H9 (cell line): ENCODE results near the gene DNAH1. TPM values are rescaled to one million over a fixed set of nuclear protein-coding genes. Genes with fewer than 3 reads are reported as not detected.

ENCODE experiments used
- DNase-seq: peaks from one replicate; pipeline ENCODE4 v3.0.0-alpha.2; 2017
- H2AFZ ChIP-seq: one replicate; pipeline ENCODE4 v1.6.1; 2013; ENCODE audit warnings: mild to moderate bottlenecking, low read length, control low read depth, moderate library complexity
- H2AK5ac ChIP-seq: 2 replicates; pipeline ENCODE4 v1.6.1; 2013; ENCODE audit warnings: low read length, control low read depth, mixed read lengths; ENCODE audit not compliant: insufficient read length
- H2BK120ac ChIP-seq: one replicate; pipeline ENCODE4 v1.6.1; 2013; ENCODE audit warnings: low read depth, mild to moderate bottlenecking, low read length, control low read depth, inconsistent platforms; ENCODE audit not compliant: poor library complexity, severe bottlenecking
- H2BK12ac ChIP-seq: 2 replicates; pipeline ENCODE4 v1.6.1; 2013; ENCODE audit warnings: low read length, control low read depth, mixed read lengths, low read depth; ENCODE audit not compliant: insufficient read length
- H2BK15ac ChIP-seq: 2 replicates; pipeline ENCODE4 v1.6.1; 2013; ENCODE audit warnings: low read depth, low read length, control low read depth
- H2BK20ac ChIP-seq: one replicate; pipeline ENCODE4 v1.6.1; 2013; ENCODE audit warnings: low read depth, mild to moderate bottlenecking, low read length, control low read depth, inconsistent platforms; ENCODE audit not compliant: poor library complexity, severe bottlenecking
- H2BK5ac ChIP-seq: 2 replicates; pipeline ENCODE4 v1.6.1; 2013; ENCODE audit warnings: low read length, control low read depth, mixed read lengths; ENCODE audit not compliant: insufficient read length
- H3K14ac ChIP-seq: 2 replicates; pipeline ENCODE4 v1.6.1; 2013; ENCODE audit warnings: low read length, control low read depth; ENCODE audit not compliant: insufficient read depth
- H3K18ac ChIP-seq: 2 replicates; pipeline ENCODE4 v1.6.1; 2013; ENCODE audit warnings: low read depth, mild to moderate bottlenecking, mixed read lengths, low read length, control low read depth; ENCODE audit not compliant: insufficient read length
- H3K23ac ChIP-seq: 2 replicates; pipeline ENCODE4 v1.6.1; 2013; ENCODE audit warnings: low read length, control low read depth, mixed read lengths, low read depth; ENCODE audit not compliant: insufficient read length
- H3K23me2 ChIP-seq: 2 replicates; pipeline ENCODE4 v1.6.1; 2013; ENCODE audit warnings: low read depth, mild to moderate bottlenecking, mixed read lengths, low read length, control low read depth; ENCODE audit not compliant: insufficient read length, poor library complexity, severe bottlenecking
- H3K27ac ChIP-seq: 2 replicates; pipeline ENCODE4 v1.5.1; 2013; ENCODE audit warnings: low read length, control low read depth, mixed read lengths, low read depth; ENCODE audit not compliant: insufficient read length
- H3K27me3 ChIP-seq: 2 replicates; pipeline ENCODE4 v1.6.1; 2013; ENCODE audit warnings: low read length, control low read depth, inconsistent platforms; ENCODE audit not compliant: insufficient read depth
- H3K4ac ChIP-seq: 2 replicates; pipeline ENCODE4 v1.6.1; 2013; ENCODE audit warnings: low read depth, mild to moderate bottlenecking, control low read depth, inconsistent platforms, low read length, moderate library complexity
- H3K4me1 ChIP-seq: 2 replicates; pipeline ENCODE4 v1.6.1; 2013; ENCODE audit warnings: low read length, control low read depth, inconsistent platforms; ENCODE audit not compliant: insufficient read depth
- H3K4me2 ChIP-seq: 2 replicates; pipeline ENCODE4 v1.6.1; 2013; ENCODE audit warnings: low read length, control low read depth, mixed read lengths; ENCODE audit not compliant: insufficient read length, insufficient read depth
- H3K56ac ChIP-seq: 2 replicates; pipeline ENCODE4 v1.6.1; 2013; ENCODE audit warnings: low read depth, mild to moderate bottlenecking, mixed read lengths, low read length, control low read depth; ENCODE audit not compliant: insufficient read length
- H3K79me1 ChIP-seq: 2 replicates; pipeline ENCODE4 v1.6.1; 2013; ENCODE audit warnings: low read depth, mild to moderate bottlenecking, moderate library complexity, low read length, control low read depth, inconsistent platforms; ENCODE audit not compliant: insufficient read depth, poor library complexity, severe bottlenecking
- H3K79me2 ChIP-seq: 2 replicates; pipeline ENCODE4 v1.6.1; 2013; ENCODE audit warnings: low read length, control low read depth, inconsistent platforms; ENCODE audit not compliant: insufficient read depth
- H3K9ac ChIP-seq: 2 replicates; pipeline ENCODE4 v1.6.1; 2013; ENCODE audit warnings: low read length, control low read depth, mixed read lengths; ENCODE audit not compliant: insufficient read length; ENCODE audit errors: extremely low read depth
- H3K9me3 ChIP-seq: one replicate; pipeline ENCODE4 v1.6.1; 2013; ENCODE audit warnings: low read depth, low read length, inconsistent platforms; ENCODE audit not compliant: control insufficient read depth
- H3T11ph ChIP-seq: one replicate; pipeline ENCODE4 v1.6.1; 2013; ENCODE audit warnings: mild to moderate bottlenecking, low read length, control low read depth, inconsistent platforms
- H4K20me1 ChIP-seq: one replicate; pipeline ENCODE4 v1.6.1; 2013; ENCODE audit not compliant: control insufficient read depth, insufficient read length, insufficient read depth
- H4K5ac ChIP-seq: 2 replicates; pipeline ENCODE4 v1.6.1; 2013; ENCODE audit warnings: low read depth, mild to moderate bottlenecking, mixed read lengths, low read length, control low read depth; ENCODE audit not compliant: insufficient read length
- H4K8ac ChIP-seq: replicated peaks from 2 replicates; pipeline ENCODE4 v1.6.1; 2013; ENCODE audit warnings: low read length, control low read depth, mixed read lengths, low read depth; ENCODE audit not compliant: insufficient read length
- H4K91ac ChIP-seq: 2 replicates; pipeline ENCODE4 v1.6.1; 2013; ENCODE audit warnings: low read depth, mild to moderate bottlenecking, moderate library complexity, mixed read lengths, low read length, control low read depth; ENCODE audit not compliant: insufficient read length
- H3K27ac Mint-ChIP-seq, 3 experiments: 2 replicates in 2 of 3; 3 replicates in 1 of 3; pipeline ENCODE4 v1.8.0; 2020 to 2021; ENCODE audit warnings: mixed read lengths in 3 of 3, mild to moderate bottlenecking in 1 of 3, moderate library complexity in 1 of 3
- H3K27me3 Mint-ChIP-seq: 2 replicates; pipeline ENCODE4 v1.8.0; 2021; ENCODE audit warnings: low read depth, mild to moderate bottlenecking, moderate library complexity, mixed read lengths
- H3K36me3 Mint-ChIP-seq, 3 experiments: 2 replicates in 2 of 3; 3 replicates in 1 of 3; pipeline ENCODE4 v1.8.0; 2020 to 2021; ENCODE audit warnings: low read depth in 3 of 3, mixed read lengths in 3 of 3; ENCODE audit not compliant: insufficient read depth in 1 of 3
- H3K4me1 Mint-ChIP-seq, 2 experiments: 2 replicates each; pipeline ENCODE4 v1.8.0; 2020; ENCODE audit warnings: mixed read lengths in 2 of 2
- H3K4me3 Mint-ChIP-seq, 2 experiments: 2 replicates in 1 of 2; 3 replicates in 1 of 2; pipeline ENCODE4 v1.8.0; 2020 to 2021; ENCODE audit warnings: mild to moderate bottlenecking in 2 of 2, mixed read lengths in 2 of 2, moderate library complexity in 1 of 2
- H3K9me3 Mint-ChIP-seq, 2 experiments: 2 replicates in 1 of 2; 3 replicates in 1 of 2; pipeline ENCODE4 v1.8.0; 2020; ENCODE audit warnings: mild to moderate bottlenecking in 2 of 2, mixed read lengths in 2 of 2, moderate library complexity in 1 of 2
- WGBS: extraction: QIAGEN DNeasy Blood & Tissue Kit; methylation state at CpG from one replicate; pipeline ENCODE4 v1.1.7; 2013; ENCODE audit warnings: missing lambda C conversion rate, low lambda C conversion rate, mixed read lengths; ENCODE audit not compliant: insufficient read length; ENCODE audit errors: extremely low coverage; 5-methylcytosine and 5-hydroxymethylcytosine counted together
- total RNA-seq: library from RNA; stranded (reverse); gene quantifications from 2 replicates; pipeline ENCODE4 v1.2.1, GENCODE V29; 2021
- TF ChIP-seq, protein P1 (sequence below): fragments of 200-600 bp; sonication (generic); conservative IDR thresholded peaks from 3 replicates; pipeline ENCODE4 v1.8.0; 2021; ENCODE audit warnings: antibody characterized with exemption, mild to moderate bottlenecking

DNAH1 gene
- total RNA-seq, 1 experiment from 2014 or later, result 2.0 TPM

DNA sequence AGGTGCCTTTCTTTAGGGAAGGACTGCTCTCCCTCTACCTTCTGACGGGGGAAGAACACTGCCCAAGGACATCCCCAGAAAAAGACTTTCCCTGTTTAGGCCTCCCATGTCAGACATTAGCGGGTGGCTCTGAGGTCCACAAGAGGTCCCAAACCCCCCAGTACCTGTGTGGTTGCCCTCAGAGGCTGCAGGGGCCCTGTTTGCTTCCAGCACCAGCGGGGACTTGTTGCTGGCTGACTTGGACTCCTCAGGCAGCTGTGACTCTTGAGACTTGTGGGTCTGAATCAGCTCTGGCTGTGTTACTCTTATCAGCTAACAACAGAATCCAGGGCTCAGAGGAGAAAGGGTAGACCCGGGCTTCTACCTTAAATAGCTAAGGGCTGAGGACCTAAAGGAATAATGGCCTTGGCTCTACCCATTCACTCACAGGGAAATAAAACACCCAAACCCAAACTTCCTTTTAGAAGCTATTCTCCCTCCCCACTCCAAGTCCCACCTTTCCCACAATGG is 89.5 kb downstream of the DNAH1 start:
- Histone ChIP-seq H2BK15ac (no peak overlapping the region), H3K4ac (no peak overlapping the region), H3K23ac (no peak overlapping the region), H3K23me2 (peaks cover 9% of the 10 kb centered on the region), H3T11ph (no peak overlapping the region), H2BK5ac (no peak overlapping the region), H3K79me2 (peaks cover 3% of the 10 kb centered on the region; the same call in 1 of the 2 replicates), H2AFZ (no peak overlapping the region), H2BK120ac (no peak overlapping the region), H3K18ac (no peak overlapping the region), H2BK20ac (no peak overlapping the region), H3K9me3 (no peaks in the 10 kb centered on the region), H3K27ac (no peak overlapping the region), H4K91ac (no peak overlapping the region), H3K4me1 (no peaks in the 10 kb centered on the region), H3K79me1 (peaks cover 4% of the 10 kb centered on the region), H4K8ac (no peak overlapping the region), H3K56ac (no peak overlapping the region), H3K9ac (no peak overlapping the region), H2AK5ac (no peak overlapping the region), H3K14ac (no peak overlapping the region), H4K5ac (no peak overlapping the region), H3K27me3 (no peaks in the 10 kb centered on the region), H4K20me1 (no peaks in the 10 kb centered on the region), H3K4me2 (no peak overlapping the region), H2BK12ac (no peak overlapping the region)
- Mint-ChIP-seq H3K4me1 (peaks cover 8 to 9% of the 10 kb centered on the region in 2 experiments), H3K27me3 (no peaks in the 10 kb centered on the region), H3K4me3 (no peak overlapping the region), H3K9me3 (no peaks in the 10 kb centered on the region), H3K36me3 (peaks cover 38 to 74% (median 71%) of the 10 kb centered on the region in 3 experiments), H3K27ac (no peak overlapping the region)
- DNase-seq, result no peak
- TF ChIP-seq, protein P1, sequence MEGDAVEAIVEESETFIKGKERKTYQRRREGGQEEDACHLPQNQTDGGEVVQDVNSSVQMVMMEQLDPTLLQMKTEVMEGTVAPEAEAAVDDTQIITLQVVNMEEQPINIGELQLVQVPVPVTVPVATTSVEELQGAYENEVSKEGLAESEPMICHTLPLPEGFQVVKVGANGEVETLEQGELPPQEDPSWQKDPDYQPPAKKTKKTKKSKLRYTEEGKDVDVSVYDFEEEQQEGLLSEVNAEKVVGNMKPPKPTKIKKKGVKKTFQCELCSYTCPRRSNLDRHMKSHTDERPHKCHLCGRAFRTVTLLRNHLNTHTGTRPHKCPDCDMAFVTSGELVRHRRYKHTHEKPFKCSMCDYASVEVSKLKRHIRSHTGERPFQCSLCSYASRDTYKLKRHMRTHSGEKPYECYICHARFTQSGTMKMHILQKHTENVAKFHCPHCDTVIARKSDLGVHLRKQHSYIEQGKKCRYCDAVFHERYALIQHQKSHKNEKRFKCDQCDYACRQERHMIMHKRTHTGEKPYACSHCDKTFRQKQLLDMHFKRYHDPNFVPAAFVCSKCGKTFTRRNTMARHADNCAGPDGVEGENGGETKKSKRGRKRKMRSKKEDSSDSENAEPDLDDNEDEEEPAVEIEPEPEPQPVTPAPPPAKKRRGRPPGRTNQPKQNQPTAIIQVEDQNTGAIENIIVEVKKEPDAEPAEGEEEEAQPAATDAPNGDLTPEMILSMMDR, result no peak
- WGBS, result no CpG with 5 or more reads among the region's 4 CpGs
